ENCODE data around the gene ARF6.

ARF6 gene

DNA sequence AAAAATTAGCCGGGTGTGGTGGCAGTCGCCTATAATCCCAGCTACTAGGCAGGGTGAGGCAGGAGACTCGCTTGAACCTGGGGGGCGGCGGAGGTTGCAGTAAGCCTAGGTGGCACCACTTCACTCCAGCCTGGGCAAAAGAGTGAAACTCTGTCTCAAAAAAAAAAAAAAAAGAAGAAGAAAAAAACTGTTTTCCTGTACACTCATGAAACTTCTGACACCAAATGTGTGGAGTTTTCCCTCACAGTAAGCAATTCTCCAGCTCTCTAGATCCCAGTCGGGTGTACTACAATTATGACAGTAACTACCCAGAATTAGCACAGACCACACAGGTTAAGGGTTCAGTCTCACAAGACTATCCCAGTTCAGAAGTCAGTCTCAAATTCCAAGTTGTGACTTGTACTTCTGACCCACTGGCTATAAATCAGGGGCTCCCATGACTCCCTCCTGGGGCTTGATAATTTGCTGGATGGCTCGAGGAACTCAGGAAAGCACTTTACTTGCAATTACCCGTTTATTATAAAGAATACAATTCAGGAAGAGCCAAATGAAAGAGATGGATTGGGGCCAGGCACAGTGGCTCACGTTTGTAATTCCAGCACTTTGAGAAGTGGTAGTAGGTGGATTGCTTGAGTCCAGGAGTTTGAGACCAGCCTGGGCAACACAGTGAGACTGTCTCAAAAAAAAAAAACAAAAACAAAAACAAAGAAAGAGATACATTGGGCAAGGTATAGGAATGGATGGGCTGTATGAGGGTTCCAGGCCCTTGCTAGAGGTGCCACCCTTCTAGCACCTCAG lies 12.4 kb upstream of the ARF6 start (continued):
- TF ChIP-seq KLF8 (tag by site-specific recombination; IDR thresholded peaks at IDR 0.05) (0 out of 2 replicates have a peak, but pooled peaks have one; percentile 28), ZNF248 (tag by site-specific recombination; IDR thresholded peaks at IDR 0.05) (no peak), ZNF132 (tag by site-specific recombination; IDR thresholded peaks at IDR 0.05; ENCODE audit: borderline replicate concordance) (no peak), ZNF23 (tag by site-specific recombination; IDR thresholded peaks at IDR 0.05; ENCODE audit: borderline replicate concordance) (no peak), ZNF416 (tag by site-specific recombination; IDR thresholded peaks at IDR 0.05) (no peak), ZBTB17 (tag by site-specific recombination; IDR thresholded peaks at IDR 0.05) (0 out of 2 replicates have a peak, but pooled peaks have one; percentile 24), ZNF654 (tag by site-specific recombination; IDR thresholded peaks at IDR 0.05; ENCODE audit: low read depth) (no peak), ZNF311 (tag by site-specific recombination; IDR thresholded peaks at IDR 0.05; ENCODE audit: borderline replicate concordance) (no peak), ZNF76 (tag by site-specific recombination; IDR thresholded peaks at IDR 0.05; ENCODE audit: borderline replicate concordance, low read depth) (no peak), ZNF664 (tag by site-specific recombination; IDR thresholded peaks at IDR 0.05) (no peak; the same call in 1 of the 2 replicates), ZNF626 (tag by site-specific recombination; IDR thresholded peaks at IDR 0.05) (no peak), OVOL3 (tag by site-specific recombination; IDR thresholded peaks at IDR 0.05) (peak; percentile 79; the same call in 1 of the 2 replicates), ZNF19 (tag by site-specific recombination; IDR thresholded peaks at IDR 0.05; ENCODE audit: low read depth) (no peak), ZNF423 (tag by site-specific recombination; IDR thresholded peaks at IDR 0.05) (no peak)
- TF ChIP-seq, protein P1, sequence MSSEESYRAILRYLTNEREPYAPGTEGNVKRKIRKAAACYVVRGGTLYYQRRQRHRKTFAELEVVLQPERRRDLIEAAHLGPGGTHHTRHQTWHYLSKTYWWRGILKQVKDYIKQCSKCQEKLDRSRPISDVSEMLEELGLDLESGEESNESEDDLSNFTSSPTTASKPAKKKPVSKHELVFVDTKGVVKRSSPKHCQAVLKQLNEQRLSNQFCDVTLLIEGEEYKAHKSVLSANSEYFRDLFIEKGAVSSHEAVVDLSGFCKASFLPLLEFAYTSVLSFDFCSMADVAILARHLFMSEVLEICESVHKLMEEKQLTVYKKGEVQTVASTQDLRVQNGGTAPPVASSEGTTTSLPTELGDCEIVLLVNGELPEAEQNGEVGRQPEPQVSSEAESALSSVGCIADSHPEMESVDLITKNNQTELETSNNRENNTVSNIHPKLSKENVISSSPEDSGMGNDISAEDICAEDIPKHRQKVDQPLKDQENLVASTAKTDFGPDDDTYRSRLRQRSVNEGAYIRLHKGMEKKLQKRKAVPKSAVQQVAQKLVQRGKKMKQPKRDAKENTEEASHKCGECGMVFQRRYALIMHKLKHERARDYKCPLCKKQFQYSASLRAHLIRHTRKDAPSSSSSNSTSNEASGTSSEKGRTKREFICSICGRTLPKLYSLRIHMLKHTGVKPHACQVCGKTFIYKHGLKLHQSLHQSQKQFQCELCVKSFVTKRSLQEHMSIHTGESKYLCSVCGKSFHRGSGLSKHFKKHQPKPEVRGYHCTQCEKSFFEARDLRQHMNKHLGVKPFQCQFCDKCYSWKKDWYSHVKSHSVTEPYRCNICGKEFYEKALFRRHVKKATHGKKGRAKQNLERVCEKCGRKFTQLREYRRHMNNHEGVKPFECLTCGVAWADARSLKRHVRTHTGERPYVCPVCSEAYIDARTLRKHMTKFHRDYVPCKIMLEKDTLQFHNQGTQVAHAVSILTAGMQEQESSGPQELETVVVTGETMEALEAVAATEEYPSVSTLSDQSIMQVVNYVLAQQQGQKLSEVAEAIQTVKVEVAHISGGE (tag by site-specific recombination; conservative IDR thresholded peaks at IDR 0.05; ENCODE audit: low read depth): no peak
- TF ChIP-seq, protein P2, sequence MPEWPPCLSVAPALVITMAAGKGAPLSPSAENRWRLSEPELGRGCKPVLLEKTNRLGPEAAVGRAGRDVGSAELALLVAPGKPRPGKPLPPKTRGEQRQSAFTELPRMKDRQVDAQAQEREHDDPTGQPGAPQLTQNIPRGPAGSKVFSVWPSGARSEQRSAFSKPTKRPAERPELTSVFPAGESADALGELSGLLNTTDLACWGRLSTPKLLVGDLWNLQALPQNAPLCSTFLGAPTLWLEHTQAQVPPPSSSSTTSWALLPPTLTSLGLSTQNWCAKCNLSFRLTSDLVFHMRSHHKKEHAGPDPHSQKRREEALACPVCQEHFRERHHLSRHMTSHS (tag by site-specific recombination; IDR thresholded peaks at IDR 0.05): no peak; the same call in 1 of the 2 replicates
- TF ChIP-seq, protein P3, sequence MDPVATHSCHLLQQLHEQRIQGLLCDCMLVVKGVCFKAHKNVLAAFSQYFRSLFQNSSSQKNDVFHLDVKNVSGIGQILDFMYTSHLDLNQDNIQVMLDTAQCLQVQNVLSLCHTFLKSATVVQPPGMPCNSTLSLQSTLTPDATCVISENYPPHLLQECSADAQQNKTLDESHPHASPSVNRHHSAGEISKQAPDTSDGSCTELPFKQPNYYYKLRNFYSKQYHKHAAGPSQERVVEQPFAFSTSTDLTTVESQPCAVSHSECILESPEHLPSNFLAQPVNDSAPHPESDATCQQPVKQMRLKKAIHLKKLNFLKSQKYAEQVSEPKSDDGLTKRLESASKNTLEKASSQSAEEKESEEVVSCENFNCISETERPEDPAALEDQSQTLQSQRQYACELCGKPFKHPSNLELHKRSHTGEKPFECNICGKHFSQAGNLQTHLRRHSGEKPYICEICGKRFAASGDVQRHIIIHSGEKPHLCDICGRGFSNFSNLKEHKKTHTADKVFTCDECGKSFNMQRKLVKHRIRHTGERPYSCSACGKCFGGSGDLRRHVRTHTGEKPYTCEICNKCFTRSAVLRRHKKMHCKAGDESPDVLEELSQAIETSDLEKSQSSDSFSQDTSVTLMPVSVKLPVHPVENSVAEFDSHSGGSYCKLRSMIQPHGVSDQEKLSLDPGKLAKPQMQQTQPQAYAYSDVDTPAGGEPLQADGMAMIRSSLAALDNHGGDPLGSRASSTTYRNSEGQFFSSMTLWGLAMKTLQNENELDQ (tag by site-specific recombination; IDR thresholded peaks at IDR 0.05; ENCODE audit: low read depth): no peak
- TF ChIP-seq, protein P4, sequence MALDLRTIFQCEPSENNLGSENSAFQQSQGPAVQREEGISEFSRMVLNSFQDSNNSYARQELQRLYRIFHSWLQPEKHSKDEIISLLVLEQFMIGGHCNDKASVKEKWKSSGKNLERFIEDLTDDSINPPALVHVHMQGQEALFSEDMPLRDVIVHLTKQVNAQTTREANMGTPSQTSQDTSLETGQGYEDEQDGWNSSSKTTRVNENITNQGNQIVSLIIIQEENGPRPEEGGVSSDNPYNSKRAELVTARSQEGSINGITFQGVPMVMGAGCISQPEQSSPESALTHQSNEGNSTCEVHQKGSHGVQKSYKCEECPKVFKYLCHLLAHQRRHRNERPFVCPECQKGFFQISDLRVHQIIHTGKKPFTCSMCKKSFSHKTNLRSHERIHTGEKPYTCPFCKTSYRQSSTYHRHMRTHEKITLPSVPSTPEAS (tag by site-specific recombination; IDR thresholded peaks at IDR 0.05): no peak
- TF ChIP-seq, protein P5, sequence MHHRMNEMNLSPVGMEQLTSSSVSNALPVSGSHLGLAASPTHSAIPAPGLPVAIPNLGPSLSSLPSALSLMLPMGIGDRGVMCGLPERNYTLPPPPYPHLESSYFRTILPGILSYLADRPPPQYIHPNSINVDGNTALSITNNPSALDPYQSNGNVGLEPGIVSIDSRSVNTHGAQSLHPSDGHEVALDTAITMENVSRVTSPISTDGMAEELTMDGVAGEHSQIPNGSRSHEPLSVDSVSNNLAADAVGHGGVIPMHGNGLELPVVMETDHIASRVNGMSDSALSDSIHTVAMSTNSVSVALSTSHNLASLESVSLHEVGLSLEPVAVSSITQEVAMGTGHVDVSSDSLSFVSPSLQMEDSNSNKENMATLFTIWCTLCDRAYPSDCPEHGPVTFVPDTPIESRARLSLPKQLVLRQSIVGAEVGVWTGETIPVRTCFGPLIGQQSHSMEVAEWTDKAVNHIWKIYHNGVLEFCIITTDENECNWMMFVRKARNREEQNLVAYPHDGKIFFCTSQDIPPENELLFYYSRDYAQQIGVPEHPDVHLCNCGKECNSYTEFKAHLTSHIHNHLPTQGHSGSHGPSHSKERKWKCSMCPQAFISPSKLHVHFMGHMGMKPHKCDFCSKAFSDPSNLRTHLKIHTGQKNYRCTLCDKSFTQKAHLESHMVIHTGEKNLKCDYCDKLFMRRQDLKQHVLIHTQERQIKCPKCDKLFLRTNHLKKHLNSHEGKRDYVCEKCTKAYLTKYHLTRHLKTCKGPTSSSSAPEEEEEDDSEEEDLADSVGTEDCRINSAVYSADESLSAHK (tag by site-specific recombination; IDR thresholded peaks at IDR 0.05): peak; percentile 91
- TF ChIP-seq, protein P6, sequence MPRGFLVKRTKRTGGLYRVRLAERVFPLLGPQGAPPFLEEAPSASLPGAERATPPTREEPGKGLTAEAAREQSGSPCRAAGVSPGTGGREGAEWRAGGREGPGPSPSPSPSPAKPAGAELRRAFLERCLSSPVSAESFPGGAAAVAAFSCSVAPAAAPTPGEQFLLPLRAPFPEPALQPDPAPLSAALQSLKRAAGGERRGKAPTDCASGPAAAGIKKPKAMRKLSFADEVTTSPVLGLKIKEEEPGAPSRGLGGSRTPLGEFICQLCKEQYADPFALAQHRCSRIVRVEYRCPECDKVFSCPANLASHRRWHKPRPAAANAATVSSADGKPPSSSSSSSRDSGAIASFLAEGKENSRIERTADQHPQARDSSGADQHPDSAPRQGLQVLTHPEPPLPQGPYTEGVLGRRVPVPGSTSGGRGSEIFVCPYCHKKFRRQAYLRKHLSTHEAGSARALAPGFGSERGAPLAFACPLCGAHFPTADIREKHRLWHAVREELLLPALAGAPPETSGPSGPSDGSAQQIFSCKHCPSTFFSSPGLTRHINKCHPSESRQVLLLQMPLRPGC (tag by site-specific recombination; IDR thresholded peaks at IDR 0.05): peak; percentile 62; the same call in 1 of the 2 replicates
- TF ChIP-seq, protein P7, sequence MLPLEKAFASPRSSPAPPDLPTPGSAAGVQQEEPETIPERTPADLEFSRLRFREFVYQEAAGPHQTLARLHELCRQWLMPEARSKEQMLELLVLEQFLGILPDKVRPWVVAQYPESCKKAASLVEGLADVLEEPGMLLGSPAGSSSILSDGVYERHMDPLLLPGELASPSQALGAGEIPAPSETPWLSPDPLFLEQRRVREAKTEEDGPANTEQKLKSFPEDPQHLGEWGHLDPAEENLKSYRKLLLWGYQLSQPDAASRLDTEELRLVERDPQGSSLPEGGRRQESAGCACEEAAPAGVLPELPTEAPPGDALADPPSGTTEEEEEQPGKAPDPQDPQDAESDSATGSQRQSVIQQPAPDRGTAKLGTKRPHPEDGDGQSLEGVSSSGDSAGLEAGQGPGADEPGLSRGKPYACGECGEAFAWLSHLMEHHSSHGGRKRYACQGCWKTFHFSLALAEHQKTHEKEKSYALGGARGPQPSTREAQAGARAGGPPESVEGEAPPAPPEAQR (tag by site-specific recombination; IDR thresholded peaks at IDR 0.05): no peak
- TF ChIP-seq, protein P8, sequence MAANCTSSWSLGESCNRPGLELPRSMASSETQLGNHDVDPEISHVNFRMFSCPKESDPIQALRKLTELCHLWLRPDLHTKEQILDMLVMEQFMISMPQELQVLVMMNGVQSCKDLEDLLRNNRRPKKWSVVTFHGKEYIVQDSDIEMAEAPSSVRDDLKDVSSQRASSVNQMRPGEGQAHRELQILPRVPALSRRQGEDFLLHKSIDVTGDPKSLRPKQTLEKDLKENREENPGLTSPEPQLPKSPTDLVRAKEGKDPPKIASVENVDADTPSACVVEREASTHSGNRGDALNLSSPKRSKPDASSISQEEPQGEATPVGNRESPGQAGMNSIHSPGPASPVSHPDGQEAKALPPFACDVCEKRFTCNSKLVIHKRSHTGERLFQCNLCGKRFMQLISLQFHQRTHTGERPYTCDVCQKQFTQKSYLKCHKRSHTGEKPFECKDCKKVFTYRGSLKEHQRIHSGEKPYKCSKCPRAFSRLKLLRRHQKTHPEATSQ (tag by site-specific recombination; IDR thresholded peaks at IDR 0.05): no peak
